CD4-positive, alpha-beta T cell treated with Interferon gamma for 1 hour (primary cell): Measurements from ENCODE around the gene R3HCC1L.

Experiments
- DNase-seq: peaks from one replicate; pipeline ENCODE4 v3.0.0-alpha.2; 2020

R3HCC1L gene

GRCh38 chr10:98263088-98263487, 128.6 kb downstream of the R3HCC1L start:
- DNase-seq, result no peak

GRCh38 chr10:98264378-98265065, 130.1 kb downstream of the R3HCC1L start:
- no peak for DNase-seq

- no peak for DNase-seq
Observed at GRCh38 chr10:98265403-98266378, 131.2 kb downstream of the R3HCC1L start.

- no peak for DNase-seq
Observed at GRCh38 chr10:98266647-98267046, 132.2 kb downstream of the R3HCC1L start.

GRCh38 chr10:98267069-98267893, 132.8 kb downstream of the R3HCC1L start:
- no peak for DNase-seq

- DNase-seq, result peak; percentile 23
Observed at GRCh38 chr10:98267894-98268693, 133.6 kb downstream of the R3HCC1L start, which contains the start of gene LOXL4. Gene LOXL4 (minus strand): TSS chr10:98268194. CDS start chr10:98263019, 5,175 bp downstream.

- no peak for DNase-seq
Observed at GRCh38 chr10:98268694-98269431, 134.4 kb downstream of the R3HCC1L start.

- no peak for DNase-seq
Observed at GRCh38 chr10:98269435-98269912, 135.0 kb downstream of the R3HCC1L start.

- DNase-seq, result no peak
Observed at GRCh38 chr10:98270073-98270740, 135.8 kb downstream of the R3HCC1L start.

- DNase-seq, result no peak
Observed at GRCh38 chr10:98270786-98271185, 136.3 kb downstream of the R3HCC1L start.

GRCh38 chr10:98272245-98272644, 137.8 kb downstream of the R3HCC1L start:
- DNase-seq, result no peak

- DNase-seq, result no peak
Observed at GRCh38 chr10:98272656-98273055, 138.2 kb downstream of the R3HCC1L start.

GRCh38 chr10:98273057-98273850, 138.8 kb downstream of the R3HCC1L start:
- no peak for DNase-seq

GRCh38 chr10:98274562-98274961, 140.1 kb downstream of the R3HCC1L start:
- DNase-seq, result no peak

- no peak for DNase-seq
Observed at GRCh38 chr10:98276311-98276710, 141.9 kb downstream of the R3HCC1L start.

GRCh38 chr10:98285416-98285815, 151.0 kb downstream of the R3HCC1L start:
- no peak for DNase-seq

- no peak for DNase-seq
Observed at GRCh38 chr10:98286419-98286818, 152.0 kb downstream of the R3HCC1L start.

GRCh38 chr10:98287321-98287720, 152.9 kb downstream of the R3HCC1L start:
- DNase-seq, result no peak

GRCh38 chr10:98289802-98290209, 155.3 kb downstream of the R3HCC1L start:
- DNase-seq, result no peak

GRCh38 chr10:98292971-98293370, 158.5 kb downstream of the R3HCC1L start:
- no peak for DNase-seq
